GM19324 (cell line): ENCODE results near the gene HBA1.
"Not testable (repeated sequence)": the region's sequence is repeated elsewhere in the genome, so short reads cannot be mapped to it uniquely, and the experiment has no call there.

Source experiments
- ATAC-seq: cut with Tn5 transposase; IDR thresholded peaks from one replicate; pipeline ENCODE4 v1.9.1; 2021; ENCODE audit warnings: mild to moderate bottlenecking, moderate library complexity; ENCODE audit not compliant: unreplicated experiment, low FRiP score

Gene HBA1

GRCh38 chr16:173928-174769 lies 2.3 kb upstream of the HBA1 start:
- not testable (repeated sequence) for ATAC-seq

DNA sequence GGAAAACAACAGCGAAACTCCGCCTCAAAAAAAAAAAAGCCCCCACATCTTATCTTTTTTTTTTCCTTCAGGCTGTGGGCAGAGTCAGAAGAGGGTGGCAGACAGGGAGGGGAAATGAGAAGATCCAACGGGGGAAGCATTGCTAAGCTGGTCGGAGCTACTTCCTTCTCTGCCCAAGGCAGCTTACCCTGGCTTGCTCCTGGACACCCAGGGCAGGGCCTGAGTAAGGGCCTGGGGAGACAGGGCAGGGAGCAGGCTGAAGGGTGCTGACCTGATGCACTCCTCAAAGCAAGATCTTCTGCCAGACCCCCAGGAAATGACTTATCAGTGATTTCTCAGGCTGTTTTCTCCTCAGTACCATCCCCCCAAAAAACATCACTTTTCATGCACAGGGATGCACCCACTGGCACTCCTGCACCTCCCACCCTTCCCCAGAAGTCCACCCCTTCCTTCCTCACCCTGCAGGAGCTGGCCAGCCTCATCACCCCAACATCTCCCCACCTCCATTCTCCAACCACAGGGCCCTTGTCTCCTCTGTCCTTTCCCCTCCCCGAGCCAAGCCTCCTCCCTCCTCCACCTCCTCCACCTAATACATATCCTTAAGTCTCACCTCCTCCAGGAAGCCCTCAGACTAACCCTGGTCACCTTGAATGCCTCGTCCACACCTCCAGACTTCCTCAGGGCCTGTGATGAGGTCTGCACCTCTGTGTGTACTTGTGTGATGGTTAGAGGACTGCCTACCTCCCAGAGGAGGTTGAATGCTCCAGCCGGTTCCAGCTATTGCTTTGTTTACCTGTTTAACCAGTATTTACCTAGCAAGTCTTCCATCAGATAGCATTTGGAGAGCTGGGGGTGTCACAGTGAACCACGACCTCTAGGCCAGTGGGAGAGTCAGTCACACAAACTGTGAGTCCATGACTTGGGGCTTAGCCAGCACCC lies 1.2 kb upstream of the HBA1 start:
- ATAC-seq: no peak

- not testable (repeated sequence) for ATAC-seq
Measured at GRCh38 chr16:176006-176405, 474 bp upstream of the HBA1 start.

GRCh38 chr16:177394-177822 lies 928 bp downstream of the HBA1 start:
- no peak for ATAC-seq

DNA sequence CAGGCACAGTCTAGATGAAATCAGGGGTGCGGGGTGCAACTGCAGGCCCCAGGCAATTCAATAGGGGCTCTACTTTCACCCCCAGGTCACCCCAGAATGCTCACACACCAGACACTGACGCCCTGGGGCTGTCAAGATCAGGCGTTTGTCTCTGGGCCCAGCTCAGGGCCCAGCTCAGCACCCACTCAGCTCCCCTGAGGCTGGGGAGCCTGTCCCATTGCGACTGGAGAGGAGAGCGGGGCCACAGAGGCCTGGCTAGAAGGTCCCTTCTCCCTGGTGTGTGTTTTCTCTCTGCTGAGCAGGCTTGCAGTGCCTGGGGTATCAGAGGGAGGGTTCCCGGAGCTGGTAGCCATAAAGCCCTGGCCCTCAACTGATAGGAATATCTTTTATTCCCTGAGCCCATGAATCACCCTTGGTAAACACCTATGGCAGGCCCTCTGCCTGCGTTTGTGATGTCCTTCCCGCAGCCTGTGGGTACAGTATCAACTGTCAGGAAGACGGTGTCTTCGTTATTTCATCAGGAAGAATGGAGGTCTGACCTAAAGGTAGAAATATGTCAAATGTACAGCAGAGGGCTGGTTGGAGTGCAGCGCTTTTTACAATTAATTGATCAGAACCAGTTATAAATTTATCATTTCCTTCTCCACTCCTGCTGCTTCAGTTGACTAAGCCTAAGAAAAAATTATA lies 1.6 kb downstream of the HBA1 start:
- no peak for ATAC-seq

DNA sequence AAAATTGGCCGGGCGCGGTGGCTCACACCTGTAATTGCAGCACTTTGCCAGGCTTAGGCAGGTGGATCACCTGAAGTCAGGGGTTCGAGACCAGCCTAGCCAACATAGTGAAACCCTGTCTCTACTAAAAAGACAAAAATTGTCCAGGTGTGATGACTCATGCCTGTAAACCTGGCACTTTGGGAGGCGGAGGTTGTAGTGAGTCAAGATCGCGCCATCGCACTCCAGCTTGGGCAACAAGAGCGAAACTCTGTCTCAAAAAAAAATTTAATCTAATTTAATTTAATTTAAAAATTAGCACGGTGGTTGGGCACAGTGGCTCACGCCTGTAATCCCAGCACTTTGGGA lies 2.2 kb downstream of the HBA1 start:
- ATAC-seq: no peak

- ATAC-seq: no peak
Measured at GRCh38 chr16:179211-180092, 3.0 kb downstream of the HBA1 start.

DNA sequence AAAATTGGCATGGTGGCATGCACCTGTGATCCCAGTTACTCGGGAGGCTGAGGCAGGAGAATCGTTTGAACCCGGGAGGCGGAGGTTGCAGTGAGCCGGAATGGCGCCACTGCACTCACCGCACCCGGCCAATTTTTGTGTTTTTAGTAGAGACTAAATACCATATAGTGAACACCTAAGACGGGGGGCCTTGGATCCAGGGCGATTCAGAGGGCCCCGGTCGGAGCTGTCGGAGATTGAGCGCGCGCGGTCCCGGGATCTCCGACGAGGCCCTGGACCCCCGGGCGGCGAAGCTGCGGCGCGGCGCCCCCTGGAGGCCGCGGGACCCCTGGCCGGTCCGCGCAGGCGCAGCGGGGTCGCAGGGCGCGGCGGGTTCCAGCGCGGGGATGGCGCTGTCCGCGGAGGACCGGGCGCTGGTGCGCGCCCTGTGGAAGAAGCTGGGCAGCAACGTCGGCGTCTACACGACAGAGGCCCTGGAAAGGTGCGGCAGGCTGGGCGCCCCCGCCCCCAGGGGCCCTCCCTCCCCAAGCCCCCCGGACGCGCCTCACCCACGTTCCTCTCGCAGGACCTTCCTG lies 3.7 kb downstream of the HBA1 start, which contains the start of gene HBQ1:
TSS of gene HBQ1 (plus strand) at position 359 of the 575 bp plus-strand sequence. CDS start at position 387, 28 bp downstream.
- no peak for ATAC-seq

- ATAC-seq: no peak
Measured at GRCh38 chr16:180681-181564, 4.4 kb downstream of the HBA1 start.

DNA sequence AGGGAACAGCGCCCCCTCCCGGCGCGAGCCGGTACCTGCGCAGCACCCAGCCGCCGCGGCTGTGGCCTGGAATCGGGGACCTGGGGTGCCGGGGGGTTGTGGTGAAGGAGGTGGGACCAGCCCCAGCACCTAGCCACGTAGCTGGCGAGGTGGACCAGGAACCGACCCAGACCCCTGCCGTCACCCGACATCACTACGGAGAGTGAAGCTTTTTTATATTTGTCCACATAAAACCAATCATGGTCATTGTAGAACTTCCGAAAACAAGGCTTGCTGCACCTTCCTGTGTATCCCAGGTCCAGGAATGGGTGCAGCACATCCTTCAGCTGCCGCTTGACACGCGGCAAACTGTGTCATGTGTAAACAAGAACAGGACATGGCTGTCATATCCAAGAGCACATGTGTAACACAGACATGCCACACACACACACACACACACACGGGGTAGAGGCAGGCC lies 5.1 kb downstream of the HBA1 start:
- ATAC-seq: no peak

DNA sequence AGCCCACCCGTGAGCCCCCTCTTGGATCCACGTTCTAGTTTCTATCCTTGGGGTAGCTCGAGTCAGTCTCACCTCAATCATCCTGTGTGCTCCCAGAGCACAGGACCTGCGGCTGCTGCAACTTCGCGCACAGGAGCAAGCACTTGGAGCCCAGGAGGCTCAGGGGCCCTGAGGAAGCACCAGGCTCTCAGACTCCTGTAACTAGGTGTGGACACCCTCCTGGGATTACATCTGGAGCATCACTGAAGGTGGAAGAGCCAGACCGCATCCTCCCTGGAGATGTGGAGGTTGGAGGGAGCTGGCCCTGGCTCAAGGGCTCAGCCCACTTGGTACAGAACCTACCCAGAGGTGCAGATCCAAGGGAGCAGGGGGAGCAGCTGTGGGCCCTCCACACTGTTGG lies 6.5 kb downstream of the HBA1 start:
- no peak for ATAC-seq

GRCh38 chr16:185213-185612 lies 8.7 kb downstream of the HBA1 start:
- ATAC-seq: no peak

DNA sequence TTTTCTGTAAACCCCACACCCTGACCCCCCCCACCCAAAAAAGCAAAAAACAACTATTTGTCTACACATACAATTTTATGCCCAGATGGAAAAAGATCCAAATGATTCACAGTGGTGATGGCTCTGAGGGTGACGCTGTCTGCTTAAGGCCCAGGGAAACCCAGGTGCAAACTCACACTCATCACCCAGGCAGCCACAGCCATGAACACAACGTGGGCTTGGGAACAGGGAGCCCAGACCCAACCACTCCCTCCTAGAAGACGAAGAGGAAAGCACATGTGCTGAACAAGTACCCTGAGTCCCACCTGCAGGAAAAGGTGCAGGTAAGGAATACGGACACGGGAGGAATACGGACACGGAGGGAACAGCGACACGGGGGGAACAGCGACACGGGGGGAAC lies 9.2 kb downstream of the HBA1 start:
- ATAC-seq: no peak

- no peak for ATAC-seq
Measured at GRCh38 chr16:187330-187729, 10.8 kb downstream of the HBA1 start.

GRCh38 chr16:188674-189073 lies 12.2 kb downstream of the HBA1 start:
- no peak for ATAC-seq

DNA sequence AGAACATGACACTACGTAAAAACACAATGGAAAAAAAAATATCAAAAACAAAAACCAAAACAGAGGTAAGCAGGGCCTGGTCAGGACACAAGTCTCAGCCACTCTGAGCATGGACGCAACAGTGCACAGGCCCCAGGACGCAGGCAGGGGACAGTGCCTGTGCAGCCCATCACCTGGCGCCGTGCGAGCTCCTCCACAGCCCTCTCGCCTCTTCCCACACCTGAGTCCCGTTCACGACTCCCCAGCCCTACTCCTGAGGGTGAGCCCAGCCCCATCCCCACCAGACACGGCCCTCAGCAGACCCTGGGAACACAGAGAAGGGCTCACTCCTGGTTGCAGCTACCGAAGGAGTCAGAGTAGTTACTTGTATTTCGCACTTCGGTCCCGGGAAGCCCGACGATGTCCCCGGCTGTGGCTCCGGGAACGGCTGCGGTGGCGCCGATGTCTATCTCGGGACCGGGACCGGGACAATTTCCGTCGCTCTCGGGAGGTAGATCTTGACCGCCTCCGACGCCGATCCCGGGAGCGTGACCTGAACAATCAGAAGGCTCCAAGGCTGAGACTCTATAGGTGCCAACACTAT lies 13.2 kb downstream of the HBA1 start:
- ATAC-seq: no peak

DNA sequence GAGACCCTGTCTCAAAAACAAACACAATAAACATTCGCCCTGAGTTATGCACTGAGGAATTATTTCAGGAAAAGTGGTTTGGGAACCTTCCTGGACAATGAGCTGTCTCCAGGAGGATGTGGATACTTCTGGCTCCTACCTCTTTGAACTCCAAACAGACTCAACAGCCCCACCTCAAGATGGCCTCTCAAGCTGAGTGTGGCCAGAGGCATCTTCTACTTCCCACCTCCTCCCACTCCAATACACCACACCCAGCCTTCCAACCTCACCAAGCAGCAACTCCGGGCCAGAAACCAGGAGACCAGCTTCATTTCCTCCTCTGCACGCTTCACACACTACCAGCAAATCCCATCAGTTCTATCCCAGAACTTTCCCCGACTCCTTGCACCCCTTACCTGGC lies 15.4 kb downstream of the HBA1 start:
- ATAC-seq: no peak

DNA sequence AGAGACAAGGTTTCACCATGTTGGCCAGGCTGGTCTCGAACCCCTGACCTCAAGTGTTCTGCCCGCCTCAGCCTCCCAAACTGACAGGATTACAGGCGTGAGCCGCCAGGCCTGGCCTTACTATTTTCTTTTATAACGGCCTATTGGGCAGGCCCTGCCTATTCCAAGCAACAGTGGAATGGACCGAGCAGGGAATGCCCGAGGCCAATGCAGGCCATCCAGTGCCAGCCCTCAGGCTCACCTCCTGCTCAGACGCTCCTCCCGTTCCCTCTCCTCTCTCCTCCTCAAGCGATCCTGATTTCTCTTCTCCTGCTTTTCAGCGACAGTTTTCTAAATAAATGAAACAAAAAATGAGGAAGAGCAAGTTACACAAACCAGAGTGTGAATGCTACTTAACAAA lies 16.2 kb downstream of the HBA1 start:
- no peak for ATAC-seq
